ENCODE measurements around the gene COLEC11. TPM values are rescaled to one million over a fixed set of nuclear protein-coding genes. Genes with fewer than 3 reads are reported as not detected.
"Not testable (repeated sequence)": the region's sequence is repeated elsewhere in the genome, so short reads cannot be mapped to it uniquely, and the experiment has no call there.

COLEC11 gene
- polyA plus RNA-seq, 2 of the 4 experiments (the other 2 are of a cell fraction): 0.30 to 0.97 TPM

DNA sequence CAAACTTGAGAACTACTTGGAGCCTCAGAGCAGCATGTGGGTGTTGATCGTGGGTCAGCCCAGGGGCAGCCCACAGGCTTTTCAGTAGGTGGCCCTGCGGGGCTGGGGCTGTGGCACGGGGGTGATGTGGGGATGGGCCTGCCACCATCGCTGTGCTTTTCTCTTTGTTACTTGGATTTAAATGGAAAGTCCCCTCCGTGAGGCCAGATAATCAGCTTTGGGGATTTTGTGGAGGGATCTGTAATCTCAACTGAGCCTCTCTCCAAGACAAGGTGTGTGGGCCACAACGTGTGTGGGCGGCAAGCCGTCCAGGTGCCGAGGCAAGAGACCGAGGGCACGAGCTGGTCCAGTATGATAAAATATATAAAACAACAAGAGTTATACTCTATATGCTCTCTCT is 16.7 kb downstream of the COLEC11 start (continued):
- no peak for TF ChIP-seq RCOR1 (IDR thresholded peaks at IDR 0.05; ENCODE audit: low read depth, low read length)

DNA sequence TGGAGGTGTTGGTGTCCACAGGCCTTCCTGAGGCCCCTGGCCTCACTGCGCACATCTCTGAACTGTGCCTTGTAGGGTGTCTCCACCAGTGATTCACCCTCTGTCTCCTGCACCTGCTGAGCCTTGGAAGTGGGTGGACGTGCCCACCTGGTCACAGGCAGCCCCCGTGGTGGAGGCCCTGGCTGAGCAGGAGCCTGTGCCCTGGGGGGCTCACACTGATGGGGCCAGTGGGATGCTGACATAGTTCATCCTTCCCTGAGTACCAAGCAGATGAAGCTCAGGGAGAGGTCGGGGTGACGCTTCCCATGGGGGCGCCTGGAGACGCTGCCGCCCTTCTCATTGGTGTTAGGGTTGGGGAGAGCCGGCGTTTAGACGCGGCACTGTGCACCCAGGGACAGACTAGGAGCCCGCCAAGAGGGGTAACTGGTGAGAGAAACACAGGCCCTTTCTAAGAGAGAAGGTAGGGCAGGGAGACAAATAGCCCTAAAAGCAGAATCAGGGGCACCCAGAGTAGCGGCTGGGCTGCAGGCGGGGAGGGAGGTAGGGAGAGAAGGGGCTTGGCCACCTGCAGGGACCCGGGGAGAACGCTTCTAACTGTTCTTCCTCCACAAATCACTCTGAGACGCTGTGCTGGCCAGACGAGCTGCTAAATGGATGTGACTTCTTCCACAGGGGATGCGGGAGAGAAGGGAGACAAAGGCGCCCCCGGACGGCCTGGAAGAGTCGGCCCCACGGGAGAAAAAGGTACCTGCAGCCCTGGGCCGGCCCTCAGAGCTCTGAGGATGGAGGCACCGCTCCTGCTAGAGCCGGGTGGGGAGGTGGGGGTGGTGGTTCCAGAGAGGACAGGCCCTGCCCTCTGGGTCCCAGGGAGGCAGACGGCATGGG is 18.0 kb downstream of the COLEC11 start:
- POLR2A ChIA-PET: no interaction called here
- Histone ChIP-seq H3K4me3 (no peak overlapping the region), H3K4me2 (no peak overlapping the region), H3K9me3 (peaks cover 14% of the 10 kb centered on the region), H3K4me1 (no peaks in the 10 kb centered on the region), H3K27ac (no peak overlapping the region)
- DNase-seq (ENCODE audit: low read depth in 1 of 2, low spot score in 1 of 2) (no peak), ATAC-seq (no peak), FAIRE-seq (no peak)
- 62% methylated on average over 27 of the region's 29 CpGs for WGBS (ENCODE audit: missing lambda C conversion rate)
- CTCF ChIA-PET: interaction anchor here (0.6 to 1.4 kb wide), 3 partner anchors 38 to 189 kb away, joined by 3 to 4 read pairs (median 3); no protein-coding TSS in a partner anchor
- TF ChIP-seq, protein P1, sequence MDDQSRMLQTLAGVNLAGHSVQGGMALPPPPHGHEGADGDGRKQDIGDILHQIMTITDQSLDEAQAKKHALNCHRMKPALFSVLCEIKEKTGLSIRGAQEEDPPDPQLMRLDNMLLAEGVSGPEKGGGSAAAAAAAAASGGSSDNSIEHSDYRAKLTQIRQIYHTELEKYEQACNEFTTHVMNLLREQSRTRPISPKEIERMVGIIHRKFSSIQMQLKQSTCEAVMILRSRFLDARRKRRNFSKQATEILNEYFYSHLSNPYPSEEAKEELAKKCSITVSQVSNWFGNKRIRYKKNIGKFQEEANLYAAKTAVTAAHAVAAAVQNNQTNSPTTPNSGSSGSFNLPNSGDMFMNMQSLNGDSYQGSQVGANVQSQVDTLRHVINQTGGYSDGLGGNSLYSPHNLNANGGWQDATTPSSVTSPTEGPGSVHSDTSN (IDR thresholded peaks at IDR 0.05): no peak
- TF ChIP-seq HOXB13 (CRISPR knock-in tag; IDR thresholded peaks at IDR 0.05; ENCODE audit: low read depth) (no peak), NR3C1 (IDR thresholded peaks at IDR 0.05) (no peak), NPAS2 (CRISPR knock-in tag; IDR thresholded peaks at IDR 0.05; ENCODE audit: borderline replicate concordance) (no peak), RARB (CRISPR knock-in tag; IDR thresholded peaks at IDR 0.05) (no peak), TP53 (CRISPR knock-in tag; IDR thresholded peaks at IDR 0.05) (no peak), ZNF302 (CRISPR knock-in tag; IDR thresholded peaks at IDR 0.05) (no peak)
- TF ChIP-seq, protein P2, sequence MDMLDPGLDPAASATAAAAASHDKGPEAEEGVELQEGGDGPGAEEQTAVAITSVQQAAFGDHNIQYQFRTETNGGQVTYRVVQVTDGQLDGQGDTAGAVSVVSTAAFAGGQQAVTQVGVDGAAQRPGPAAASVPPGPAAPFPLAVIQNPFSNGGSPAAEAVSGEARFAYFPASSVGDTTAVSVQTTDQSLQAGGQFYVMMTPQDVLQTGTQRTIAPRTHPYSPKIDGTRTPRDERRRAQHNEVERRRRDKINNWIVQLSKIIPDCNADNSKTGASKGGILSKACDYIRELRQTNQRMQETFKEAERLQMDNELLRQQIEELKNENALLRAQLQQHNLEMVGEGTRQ (IDR thresholded peaks at IDR 0.05): no peak

DNA sequence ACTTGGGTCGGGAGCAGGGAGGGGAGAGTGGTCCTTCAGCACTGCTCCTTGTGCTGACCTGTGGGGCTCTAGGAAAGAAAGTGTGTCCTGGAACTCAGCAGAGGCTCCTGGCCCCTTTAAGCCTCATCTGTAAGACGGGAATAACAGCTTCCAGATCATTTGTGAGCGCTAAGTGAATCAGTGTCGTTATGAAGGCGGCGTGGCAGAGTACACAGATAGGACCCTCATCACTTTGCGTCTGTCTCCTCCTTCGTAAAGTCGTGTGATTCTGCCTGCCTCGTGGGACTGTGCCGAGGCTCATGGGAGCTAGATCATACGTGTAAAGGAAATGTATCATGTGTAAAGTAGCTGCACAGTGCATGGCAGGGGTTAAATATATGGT is 18.6 kb downstream of the COLEC11 start:
- POLR2A ChIA-PET: no interaction called here
- ATAC-seq: no peak

DNA sequence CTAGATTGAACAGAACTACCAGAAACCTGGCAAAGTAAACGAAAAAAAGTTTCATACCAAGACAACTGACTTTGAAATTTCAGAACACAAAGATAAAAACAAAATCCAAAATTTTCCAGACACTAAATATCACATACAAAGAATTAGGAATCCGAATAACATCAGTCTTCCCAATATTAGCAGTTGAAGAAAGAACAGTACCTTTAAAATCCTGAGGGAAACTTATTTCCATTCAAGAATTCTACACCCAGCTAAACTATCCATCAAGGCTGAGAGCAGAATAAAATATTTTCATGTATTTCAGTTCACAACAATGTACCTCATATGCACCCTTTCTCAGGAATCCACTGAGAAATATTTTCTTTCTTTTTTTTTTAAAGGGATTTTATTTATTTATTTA is 19.8 kb downstream of the COLEC11 start:
- H3K4me2 ChIP-seq; ATAC-seq; POLR2A ChIA-PET; H3K4me3 ChIP-seq; CTCF ChIA-PET; FAIRE-seq; DNase-seq (ENCODE audit: low read depth in 1 of 2, low spot score in 1 of 2); H3K4me1 ChIP-seq; H3K27ac ChIP-seq: not testable (repeated sequence)
- WGBS (ENCODE audit: missing lambda C conversion rate): 4% methylated on average over 2 of the region's 2 CpGs
- H3K9me3 ChIP-seq: peaks cover 14% of the 10 kb centered on the region

More for the DNA sequence above, 18.6 kb downstream of the COLEC11 start:
- H3K9me3 ChIP-seq: peaks cover 14% of the 10 kb centered on the region
- no peak for DNase-seq (ENCODE audit: low read depth in 1 of 2, low spot score in 1 of 2)
- no peak overlapping the region for H3K4me2 ChIP-seq
- no peak overlapping the region for H3K27ac ChIP-seq
- TF ChIP-seq JUNB (IDR thresholded peaks at IDR 0.05) (no peak), CHD2 (IDR thresholded peaks at IDR 0.05; ENCODE audit: low read length, partially characterized antibody) (no peak), RFX5 (IDR thresholded peaks at IDR 0.05) (no peak), SREBF2 (IDR thresholded peaks at IDR 0.05) (no peak), RNF2 (IDR thresholded peaks at IDR 0.05; ENCODE audit: borderline replicate concordance, low read depth) (no peak)
- TF ChIP-seq, protein P3, sequence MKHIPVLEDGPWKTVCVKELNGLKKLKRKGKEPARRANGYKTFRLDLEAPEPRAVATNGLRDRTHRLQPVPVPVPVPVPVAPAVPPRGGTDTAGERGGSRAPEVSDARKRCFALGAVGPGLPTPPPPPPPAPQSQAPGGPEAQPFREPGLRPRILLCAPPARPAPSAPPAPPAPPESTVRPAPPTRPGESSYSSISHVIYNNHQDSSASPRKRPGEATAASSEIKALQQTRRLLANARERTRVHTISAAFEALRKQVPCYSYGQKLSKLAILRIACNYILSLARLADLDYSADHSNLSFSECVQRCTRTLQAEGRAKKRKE (CRISPR knock-in tag; IDR thresholded peaks at IDR 0.05; ENCODE audit: low read depth): no peak
- no peak for FAIRE-seq
- no peak overlapping the region for H3K4me3 ChIP-seq
- CTCF ChIA-PET: interaction anchor here (0.6 to 1.4 kb wide), 3 partner anchors 37 to 190 kb away, joined by 3 to 4 read pairs (median 3); no protein-coding TSS in a partner anchor
- 77% methylated on average over 12 of the region's 12 CpGs for WGBS (ENCODE audit: missing lambda C conversion rate)
- H3K4me1 ChIP-seq: no peaks in the 10 kb centered on the region

DNA sequence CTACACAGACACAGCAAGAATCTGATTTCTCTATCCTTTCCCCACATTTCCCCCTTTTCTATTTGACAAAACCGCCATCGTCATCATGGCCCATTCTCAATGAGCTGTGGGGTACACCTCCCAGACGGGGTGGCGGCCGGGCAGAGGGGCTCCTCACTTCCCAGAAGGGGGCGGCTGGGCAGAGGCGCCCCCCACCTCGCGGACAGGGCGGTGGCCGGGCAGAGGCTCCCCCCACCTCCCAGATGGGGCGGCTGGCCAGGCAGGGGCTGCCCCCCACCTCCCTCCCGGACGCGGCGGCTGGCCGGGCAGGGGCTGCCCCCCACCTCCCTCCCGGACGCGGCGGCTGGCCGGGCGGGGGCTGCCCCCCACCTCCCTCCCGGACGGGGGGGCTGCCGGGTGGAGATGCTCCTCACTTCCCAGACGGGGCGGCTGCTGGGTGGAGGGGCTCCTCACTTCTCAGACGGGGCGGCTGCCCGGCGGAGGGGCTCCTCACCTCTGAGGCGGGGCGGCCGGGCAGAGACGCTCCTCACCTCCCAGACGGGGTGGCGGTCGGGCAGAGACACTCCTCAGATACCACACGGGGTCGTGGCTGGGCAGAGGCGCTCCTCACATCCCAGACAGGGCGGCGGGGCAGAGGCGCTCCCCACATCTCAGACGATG is 20.8 kb downstream of the COLEC11 start:
- peaks cover 14% of the 10 kb centered on the region for H3K9me3 ChIP-seq
- H3K4me1 ChIP-seq; FAIRE-seq; H3K27ac ChIP-seq; DNase-seq (ENCODE audit: low read depth in 1 of 2, low spot score in 1 of 2); H3K4me3 ChIP-seq; H3K4me2 ChIP-seq; POLR2A ChIA-PET; ATAC-seq; CTCF ChIA-PET: not testable (repeated sequence)
- WGBS (ENCODE audit: missing lambda C conversion rate): 85% methylated on average over 13 of the region's 46 CpGs
